Measurements from ENCODE around the gene EEF1E1. TPM values are rescaled to one million over a fixed set of nuclear protein-coding genes. Genes with fewer than 3 reads are reported as not detected.

The EEF1E1 gene
- polyA plus RNA-seq, 1 donor from 2014 or later: 113 TPM

DNA sequence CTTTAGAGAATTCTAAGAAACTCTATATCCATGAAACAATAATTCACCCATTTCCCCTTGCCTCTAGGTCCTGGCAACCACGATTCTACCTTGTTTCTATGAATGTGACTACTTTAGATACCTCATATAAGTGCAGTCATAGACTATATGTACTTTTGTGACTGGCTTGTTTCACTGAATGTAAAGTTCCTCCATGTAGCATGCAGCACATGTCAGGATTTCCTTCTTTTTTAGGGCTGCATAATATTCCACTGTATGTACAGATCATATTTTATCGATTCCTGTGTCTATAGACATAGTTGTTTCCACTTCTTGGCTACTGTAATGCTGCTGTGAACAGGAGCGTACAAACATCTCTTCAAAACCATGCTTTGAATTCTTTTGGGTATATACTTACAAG is 11.7 kb downstream of the EEF1E1 start:
- H3K79me2 ChIP-seq (replicated peaks; ENCODE audit: insufficient read depth, low read length): no peaks in the 10 kb centered on the region
- no peaks in the 10 kb centered on the region for H3K9me3 ChIP-seq (ENCODE audit: low read length)
- no peak for TF ChIP-seq EP300 (conservative IDR thresholded peaks at IDR 0.05; ENCODE audit: poor library complexity, severe bottlenecking)
- TF ChIP-seq, protein P1, sequence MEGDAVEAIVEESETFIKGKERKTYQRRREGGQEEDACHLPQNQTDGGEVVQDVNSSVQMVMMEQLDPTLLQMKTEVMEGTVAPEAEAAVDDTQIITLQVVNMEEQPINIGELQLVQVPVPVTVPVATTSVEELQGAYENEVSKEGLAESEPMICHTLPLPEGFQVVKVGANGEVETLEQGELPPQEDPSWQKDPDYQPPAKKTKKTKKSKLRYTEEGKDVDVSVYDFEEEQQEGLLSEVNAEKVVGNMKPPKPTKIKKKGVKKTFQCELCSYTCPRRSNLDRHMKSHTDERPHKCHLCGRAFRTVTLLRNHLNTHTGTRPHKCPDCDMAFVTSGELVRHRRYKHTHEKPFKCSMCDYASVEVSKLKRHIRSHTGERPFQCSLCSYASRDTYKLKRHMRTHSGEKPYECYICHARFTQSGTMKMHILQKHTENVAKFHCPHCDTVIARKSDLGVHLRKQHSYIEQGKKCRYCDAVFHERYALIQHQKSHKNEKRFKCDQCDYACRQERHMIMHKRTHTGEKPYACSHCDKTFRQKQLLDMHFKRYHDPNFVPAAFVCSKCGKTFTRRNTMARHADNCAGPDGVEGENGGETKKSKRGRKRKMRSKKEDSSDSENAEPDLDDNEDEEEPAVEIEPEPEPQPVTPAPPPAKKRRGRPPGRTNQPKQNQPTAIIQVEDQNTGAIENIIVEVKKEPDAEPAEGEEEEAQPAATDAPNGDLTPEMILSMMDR (IDR thresholded peaks at IDR 0.05; ENCODE audit: poor library complexity, severe bottlenecking): no peak
- no peak for TF ChIP-seq POLR2AphosphoS5 (IDR thresholded peaks at IDR 0.05)
- TF ChIP-seq EZH2 (IDR thresholded peaks at IDR 0.05; ENCODE audit: borderline replicate concordance, insufficient read depth, low read length, poor library complexity, severe bottlenecking): no peak
- TF ChIP-seq RAD21 (conservative IDR thresholded peaks at IDR 0.05): no peak
- no peak for TF ChIP-seq REST (IDR thresholded peaks at IDR 0.05; ENCODE audit: borderline replicate concordance)
- TF ChIP-seq MXI1 (conservative IDR thresholded peaks at IDR 0.05; ENCODE audit: poor library complexity, severe bottlenecking): no peak
- no peak for TF ChIP-seq TAF1 (IDR thresholded peaks at IDR 0.05; ENCODE audit: low read depth)
- no peak for TF ChIP-seq SMC3 (conservative IDR thresholded peaks at IDR 0.05; ENCODE audit: poor library complexity)
- H3K27me3 ChIP-seq (ENCODE audit: insufficient read depth, low read depth, low read length): no peaks in the 10 kb centered on the region
- H3F3A ChIP-seq (ENCODE audit: insufficient read depth, low read length, poor library complexity, severe bottlenecking): no peaks in the 10 kb centered on the region
- H3K4me2 ChIP-seq (ENCODE audit: low read length): no peak overlapping the region
- H3K9ac ChIP-seq (ENCODE audit: low read length): no peak overlapping the region
- H3K9me2 ChIP-seq (ENCODE audit: insufficient read depth, low read length): no peaks in the 10 kb centered on the region
- no peak overlapping the region for H3K4me3 ChIP-seq (ENCODE audit: low read length)
- no peak overlapping the region for H3K27ac ChIP-seq (ENCODE audit: low read length)
- no peak overlapping the region for H2AFZ ChIP-seq (ENCODE audit: low read depth, low read length)
- H3K36me3 ChIP-seq (ENCODE audit: insufficient read depth, low read length): peaks cover 6% of the 10 kb centered on the region
- no peaks in the 10 kb centered on the region for H4K20me1 ChIP-seq (ENCODE audit: insufficient read depth)

- Histone ChIP-seq H3K27me3 (ENCODE audit: insufficient read depth, low read depth, low read length) (no peaks in the 10 kb centered on the region), H3F3A (ENCODE audit: insufficient read depth, low read length, poor library complexity, severe bottlenecking) (no peaks in the 10 kb centered on the region), H2AFZ (ENCODE audit: low read depth, low read length) (no peak overlapping the region), H3K9ac (ENCODE audit: low read length) (no peak overlapping the region), H3K79me2 (replicated peaks; ENCODE audit: insufficient read depth, low read length) (no peaks in the 10 kb centered on the region), H3K9me3 (ENCODE audit: low read length) (no peaks in the 10 kb centered on the region), H3K4me3 (ENCODE audit: low read length) (no peak overlapping the region), H3K36me3 (ENCODE audit: insufficient read depth, low read length) (peaks cover 6% of the 10 kb centered on the region), H3K27ac (ENCODE audit: low read length) (no peak overlapping the region), H3K9me2 (ENCODE audit: insufficient read depth, low read length) (no peaks in the 10 kb centered on the region), H4K20me1 (ENCODE audit: insufficient read depth) (no peaks in the 10 kb centered on the region), H3K4me2 (ENCODE audit: low read length) (no peak overlapping the region)
- TF ChIP-seq SMC3 (conservative IDR thresholded peaks at IDR 0.05; ENCODE audit: poor library complexity): no peak
- no peak for TF ChIP-seq POLR2AphosphoS5 (IDR thresholded peaks at IDR 0.05)
- no peak for TF ChIP-seq RAD21 (conservative IDR thresholded peaks at IDR 0.05)
- TF ChIP-seq TAF1 (IDR thresholded peaks at IDR 0.05; ENCODE audit: low read depth): no peak
- TF ChIP-seq EZH2 (IDR thresholded peaks at IDR 0.05; ENCODE audit: borderline replicate concordance, insufficient read depth, low read length, poor library complexity, severe bottlenecking): no peak
- TF ChIP-seq EP300 (conservative IDR thresholded peaks at IDR 0.05; ENCODE audit: poor library complexity, severe bottlenecking): no peak
- TF ChIP-seq REST (IDR thresholded peaks at IDR 0.05; ENCODE audit: borderline replicate concordance): no peak
- TF ChIP-seq, protein P1 (IDR thresholded peaks at IDR 0.05; ENCODE audit: poor library complexity, severe bottlenecking): no peak
- no peak for TF ChIP-seq MXI1 (conservative IDR thresholded peaks at IDR 0.05; ENCODE audit: poor library complexity, severe bottlenecking)
Observed at GRCh38 chr6:8088886-8089285, 13.5 kb downstream of the EEF1E1 start.
